C4-2B (cell line): ENCODE measurements around the gene C4B.
"Not testable (repeated sequence)": the region's sequence is repeated elsewhere in the genome, so short reads cannot be mapped to it uniquely, and the experiment has no call there.

ENCODE experiments used
- CTCF ChIP-seq: fragments of 450-650 bp; conservative IDR thresholded peaks from 2 replicates; pipeline ENCODE4 v1.5.1; 2017; ENCODE audit warnings: mild to moderate bottlenecking
- ZFX ChIP-seq: fragments of 450-650 bp; IDR thresholded peaks from 2 replicates; pipeline ENCODE4 v1.6.1; 2017

DNA sequence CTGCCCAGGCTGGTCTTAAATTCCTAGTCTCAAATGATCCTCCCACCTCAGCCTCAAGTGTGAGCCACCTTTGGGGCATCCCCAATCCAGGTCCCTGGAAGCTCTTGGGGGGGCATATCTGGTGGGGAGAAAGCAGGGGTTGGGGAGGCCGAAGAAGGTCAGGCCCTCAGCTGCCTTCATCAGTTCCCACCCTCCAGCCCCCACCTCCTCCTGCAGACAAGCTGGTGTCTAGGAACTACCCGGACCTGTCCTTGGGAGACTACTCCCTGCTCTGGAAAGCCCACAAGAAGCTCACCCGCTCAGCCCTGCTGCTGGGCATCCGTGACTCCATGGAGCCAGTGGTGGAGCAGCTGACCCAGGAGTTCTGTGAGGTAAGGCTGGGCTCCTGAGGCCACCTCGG, 24.3 kb downstream of the C4B start:
- TF ChIP-seq CTCF, ZFX: not testable (repeated sequence)
